ENCODE measurements around the gene THPO.

Gene THPO

GRCh38 chr3:184325269-184325668 lies 52.7 kb downstream of the THPO start:
- POLR2A ChIA-PET: interaction anchor here (0.6 kb wide), 1 partner anchor 318 kb away, joined by 3 read pairs; no protein-coding TSS in a partner anchor
- peaks cover 0 to 3% (median 0%) of the 10 kb centered on the region in 4 experiments for H3K4me1 ChIP-seq (ENCODE audit: control extremely low read depth in 1 of 4, control insufficient read depth in 4 of 4, insufficient read depth in 4 of 4, low read length in 3 of 4)
- over 99% methylated on average over 13 of the region's 13 CpGs for WGBS (ENCODE audit: insufficient coverage)
- H3K27ac ChIP-seq (ENCODE audit: insufficient read depth in 1 of 2, low read depth in 1 of 2, low read length in 2 of 2, poor library complexity in 1 of 2, severe bottlenecking in 2 of 2): no peak overlapping the region
- no peak for DNase-seq
- no peaks in the 10 kb centered on the region for H3K27me3 ChIP-seq (replicated peaks in 2 of 5; ENCODE audit: control insufficient read depth in 4 of 5, insufficient read depth in 5 of 5, low read length in 4 of 5)
- H3K4me3 ChIP-seq (ENCODE audit: control insufficient read depth in 1 of 7, extremely low read depth in 1 of 7, insufficient read depth in 4 of 7, low read depth in 2 of 7, low read length in 6 of 7): no peak overlapping the region
- CTCF ChIA-PET: interaction anchor here (1.5 to 2.5 kb wide), 3 partner anchors 9 to 25 kb away, joined by 3 to 13 read pairs (median 7); partner anchors contain the start of gene FAM131A
- H3K9me3 ChIP-seq (ENCODE audit: control extremely low read depth in 1 of 5, control insufficient read depth in 4 of 5, insufficient read depth in 2 of 5, low read depth in 1 of 5, low read length in 4 of 5): no peaks in the 10 kb centered on the region
- H3K36me3 ChIP-seq (ENCODE audit: control insufficient read depth in 4 of 4, insufficient read depth in 4 of 4, low read length in 3 of 4): peaks cover 41 to 96% (median 90%) of the 10 kb centered on the region in 4 experiments

GRCh38 chr3:184323696-184324095 lies 54.3 kb downstream of the THPO start:
- WGBS (ENCODE audit: insufficient coverage): 98% methylated on average over 8 of the region's 8 CpGs
- H3K27ac ChIP-seq (ENCODE audit: insufficient read depth in 1 of 2, low read depth in 1 of 2, low read length in 2 of 2, poor library complexity in 1 of 2, severe bottlenecking in 2 of 2): no peak overlapping the region
- H3K36me3 ChIP-seq (ENCODE audit: control insufficient read depth in 4 of 4, insufficient read depth in 4 of 4, low read length in 3 of 4): peaks cover 36 to 96% (median 77%) of the 10 kb centered on the region in 4 experiments
- peaks cover 0 to 19% (median 11%) of the 10 kb centered on the region in 4 experiments for H3K4me1 ChIP-seq (ENCODE audit: control extremely low read depth in 1 of 4, control insufficient read depth in 4 of 4, insufficient read depth in 4 of 4, low read length in 3 of 4)
- no peaks in the 10 kb centered on the region for H3K9me3 ChIP-seq (ENCODE audit: control extremely low read depth in 1 of 5, control insufficient read depth in 4 of 5, insufficient read depth in 2 of 5, low read depth in 1 of 5, low read length in 4 of 5)
- CTCF ChIA-PET: interaction anchor here (1.0 to 1.1 kb wide), 2 partner anchors 18 to 57 kb away, joined by 3 to 4 read pairs; no protein-coding TSS in a partner anchor
- DNase-seq: no peak
- POLR2A ChIA-PET: no interaction called here
- H3K27me3 ChIP-seq (replicated peaks in 2 of 5; ENCODE audit: control insufficient read depth in 4 of 5, insufficient read depth in 5 of 5, low read length in 4 of 5): no peaks in the 10 kb centered on the region
- H3K4me3 ChIP-seq (ENCODE audit: control insufficient read depth in 1 of 7, extremely low read depth in 1 of 7, insufficient read depth in 4 of 7, low read depth in 2 of 7, low read length in 6 of 7): no peak overlapping the region

- 98% methylated on average over 17 of the region's 20 CpGs for WGBS (ENCODE audit: insufficient coverage)
- no peaks in the 10 kb centered on the region for H3K9me3 ChIP-seq (ENCODE audit: control extremely low read depth in 1 of 5, control insufficient read depth in 4 of 5, insufficient read depth in 2 of 5, low read depth in 1 of 5, low read length in 4 of 5)
- no peaks in the 10 kb centered on the region for H3K27me3 ChIP-seq (replicated peaks in 2 of 5; ENCODE audit: control insufficient read depth in 4 of 5, insufficient read depth in 5 of 5, low read length in 4 of 5)
- ChIA-PET CTCF (no interaction called here), POLR2A (no interaction called here)
- DNase-seq: no peak
- no peak overlapping the region for H3K27ac ChIP-seq (ENCODE audit: insufficient read depth in 1 of 2, low read depth in 1 of 2, low read length in 2 of 2, poor library complexity in 1 of 2, severe bottlenecking in 2 of 2)
- peaks cover 30 to 90% (median 74%) of the 10 kb centered on the region in 4 experiments for H3K36me3 ChIP-seq (ENCODE audit: control insufficient read depth in 4 of 4, insufficient read depth in 4 of 4, low read length in 3 of 4)
- peaks cover 0 to 21% (median 11%) of the 10 kb centered on the region in 4 experiments for H3K4me1 ChIP-seq (ENCODE audit: control extremely low read depth in 1 of 4, control insufficient read depth in 4 of 4, insufficient read depth in 4 of 4, low read length in 3 of 4)
- no peak overlapping the region for H3K4me3 ChIP-seq (ENCODE audit: control insufficient read depth in 1 of 7, extremely low read depth in 1 of 7, insufficient read depth in 4 of 7, low read depth in 2 of 7, low read length in 6 of 7)
Observed at GRCh38 chr3:184322731-184323487, 55.1 kb downstream of the THPO start.

Data from common myeloid progenitor, CD34-positive (primary cell).